ENCODE data around the gene ARHGAP33. TPM values are rescaled to one million over a fixed set of nuclear protein-coding genes. Genes with fewer than 3 reads are reported as not detected.
A peak's percentile ranks its signal among the peaks of the same experiment; 100 is the strongest.

ARHGAP33 gene
- total and polyA plus RNA-seq, 2 of the 8 experiments (the other 6 are each of a cell fraction or from before 2014, with no cell fraction given) = 6.5 to 25.2 TPM

- H3K4ac ChIP-seq (replicated peaks; ENCODE audit: insufficient read length, low read depth, low read length) = no peak within 1 kb of the TSS
- H3K27ac ChIP-seq (ENCODE audit: low read depth, low read length) = no peak within 1 kb of the TSS
- H3K79me2 ChIP-seq (ENCODE audit: control insufficient read depth in 1 of 2, insufficient read depth in 2 of 2, low read length in 2 of 2) = peaks cover 0 to 6% of the 10 kb centered on the region in 2 experiments; a peak in 2 of 4 replicates
- H3K4me1 ChIP-seq (replicated peaks in 1 of 4; ENCODE audit: control insufficient read depth in 3 of 4, insufficient read depth in 4 of 4, low read length in 3 of 4) = peaks cover 0 to 18% (median 11%) of the 10 kb centered on the region in 4 experiments; a peak in 5 of 7 replicates
- no peak within 1 kb of the TSS for H3K14ac ChIP-seq (ENCODE audit: insufficient read length)
- no peak within 1 kb of the TSS for H2AK5ac ChIP-seq (ENCODE audit: low read depth, low read length)
- H2BK15ac ChIP-seq (ENCODE audit: low read length) = peak within 1 kb of the TSS; percentile 81; the same call in 1 of the 2 replicates
- CTCF ChIA-PET (ENCODE audit: partially characterized antibody) = interaction anchor here (0.9 to 2.0 kb wide), 4 partner anchors 10 to 63 kb away, joined by 3 to 9 read pairs (median 4); no protein-coding TSS in a partner anchor
- H3K36me3 ChIP-seq (ENCODE audit: control insufficient read depth in 2 of 4, insufficient read depth in 4 of 4, low read length in 3 of 4) = peaks cover 0 to 7% (median 2%) of the 10 kb centered on the region in 4 experiments; a peak in 2 of 8 replicates
- peak within 1 kb of the TSS in 1 of 4 experiments; percentile 50; a peak in 2 of 7 replicates for H3K9ac ChIP-seq (replicated peaks in 1 of 4; ENCODE audit: extremely low read depth in 1 of 4, low read depth in 3 of 4, low read length in 3 of 4)
- WGBS, 2 experiments (ENCODE audit: extremely low coverage in 1 of 2, insufficient coverage in 1 of 2, insufficient read length in 1 of 2, insufficient replicate concordance in 2 of 2, low coverage in 1 of 2, low lambda C conversion rate in 2 of 2, missing lambda C conversion rate in 1 of 2) = 11% methylated on average over 36 of the region's 52 CpGs; no CpG with 5 or more reads in 1 of the 2 experiments
- peaks cover 0 to 6% of the 10 kb centered on the region in 2 experiments for H4K20me1 ChIP-seq (replicated peaks in 1 of 2; ENCODE audit: control insufficient read depth in 1 of 2, insufficient read depth in 2 of 2, low read length in 2 of 2)
- peaks cover 4% of the 10 kb centered on the region for H3K79me1 ChIP-seq (ENCODE audit: low read depth, low read length)
- H4K8ac ChIP-seq (ENCODE audit: extremely low read depth, insufficient read depth, low read length) = no peak within 1 kb of the TSS; the same call in 1 of the 2 replicates
- H2BK5ac ChIP-seq (ENCODE audit: low read depth, low read length) = no peak within 1 kb of the TSS; the same call in none of the 2 replicates
- peak within 1 kb of the TSS; percentile 83 for H3K18ac ChIP-seq (ENCODE audit: extremely low read depth, low read length)
- H2BK120ac ChIP-seq (replicated peaks; ENCODE audit: low read depth, low read length) = no peak within 1 kb of the TSS
- FAIRE-seq (no peak), DNase-seq (ENCODE audit: low read depth in 1 of 2, low spot score in 2 of 2) (no peak)
- H3K23me2 ChIP-seq (ENCODE audit: low read depth, low read length) = peaks cover 16% of the 10 kb centered on the region; the same call in 1 of the 2 replicates
- H4K5ac ChIP-seq (ENCODE audit: insufficient read length, low read depth, low read length) = peak within 1 kb of the TSS; percentile 39
- no peak within 1 kb of the TSS for H2BK20ac ChIP-seq (ENCODE audit: low read length)
- no peak within 1 kb of the TSS for H2BK12ac ChIP-seq (ENCODE audit: low read depth, low read length)
- H2AFZ ChIP-seq (ENCODE audit: low read length) = peak within 1 kb of the TSS; percentile 46; the same call in 1 of the 2 replicates
- peaks cover 0 to 17% (median 11%) of the 10 kb centered on the region in 4 experiments; a peak in 5 of 7 replicates for H3K27me3 ChIP-seq (replicated peaks in 1 of 4; ENCODE audit: control insufficient read depth in 3 of 4, extremely low read depth in 1 of 4, insufficient read depth in 3 of 4, low read length in 3 of 4)
- H4K91ac ChIP-seq (replicated peaks; ENCODE audit: insufficient read length, low read length) = peak within 1 kb of the TSS; percentile 72
- no peak within 1 kb of the TSS for H3K56ac ChIP-seq (replicated peaks; ENCODE audit: insufficient read length, low read depth, low read length)
- H3K9me3 ChIP-seq (ENCODE audit: insufficient read depth in 2 of 2, low read depth in 1 of 2, low read length in 1 of 2) = no peaks in the 10 kb centered on the region
- peak within 1 kb of the TSS; percentile 95 to 98 for H3K4me2 ChIP-seq (ENCODE audit: insufficient read depth in 1 of 2, low read depth in 2 of 2, low read length in 2 of 2)
- H3K4me3 ChIP-seq (ENCODE audit: extremely low read depth in 1 of 4, insufficient read depth in 2 of 4, low read depth in 3 of 4, low read length in 4 of 4) = peak within 1 kb of the TSS; percentile 95 to 100 (median 98)
- no peak within 1 kb of the TSS for H3K23ac ChIP-seq (ENCODE audit: insufficient read length)
- POLR2A ChIA-PET (ENCODE audit: partially characterized antibody) = interaction anchor here (0.8 to 2.6 kb wide), 12 partner anchors 8 to 100 kb away, joined by 3 to 23 read pairs (median 5); partner anchors contain the start of genes KIRREL2, LIN37, PSENEN and U2AF1L4
Observed at GRCh38 chr19:35756377-35757230, 18.8 kb upstream of the ARHGAP33 start, which contains the start of gene HSPB6. Gene HSPB6 (minus strand): TSS chr19:35757029. CDS start chr19:35757008, 21 bp downstream.
